Activated CD8-positive, alpha-beta T cell treated with anti-CD3 and anti-CD28 coated beads, Interleukin-2, amount 10 ng/mL, durations not matched to agents 7 days and 5 days (primary cell): ENCODE results near the gene CCDC40. TPM values are rescaled to one million over a fixed set of nuclear protein-coding genes. Genes with fewer than 3 reads are reported as not detected.

Source experiments
- ATAC-seq: fragments of 150-1000 bp; cut with Tn5 transposase; one replicate; pipeline ENCODE4 v1.10.0; 2021; ENCODE audit warnings: moderate library complexity
- CTCF ChIA-PET: fragments of 350-600 bp; sonication (Branson Sonifier 250); formaldehyde crosslinking; loops from one replicate; lab custom pipeline; 2021; ENCODE audit warnings: antibody characterized with exemption; lab: Charles Lee
- POLR2A ChIA-PET: fragments of 350-600 bp; sonication (Branson Sonifier 250); formaldehyde crosslinking; loops from one replicate; lab custom pipeline; 2021; ENCODE audit warnings: antibody characterized with exemption; lab: Charles Lee
- DNase-seq: peaks from one replicate; pipeline ENCODE4 v3.0.0-alpha.2; 2020
- H3K27ac Mint-ChIP-seq: one replicate; pipeline ENCODE4 v1.8.0; 2021; ENCODE audit warnings: mild to moderate bottlenecking, mixed read lengths
- H3K27me3 Mint-ChIP-seq: one replicate; pipeline ENCODE4 v1.8.0; 2021; ENCODE audit warnings: low read depth, mixed read lengths
- H3K36me3 Mint-ChIP-seq: one replicate; pipeline ENCODE4 v1.8.0; 2021; ENCODE audit warnings: low read depth, mixed read lengths
- H3K4me1 Mint-ChIP-seq: one replicate; pipeline ENCODE4 v1.8.0; 2021; ENCODE audit warnings: low read depth, mixed read lengths
- H3K4me3 Mint-ChIP-seq: one replicate; pipeline ENCODE4 v1.8.0; 2021; ENCODE audit warnings: mild to moderate bottlenecking, mixed read lengths
- H3K9me3 Mint-ChIP-seq: one replicate; pipeline ENCODE4 v1.8.0; 2022; ENCODE audit warnings: mixed read lengths; ENCODE audit not compliant: insufficient read depth
- total RNA-seq, 2 experiments: library from RNA; stranded (reverse); gene quantifications; one replicate each; pipeline ENCODE4 v1.2.3, GENCODE V29; 2021

Gene CCDC40
- total RNA-seq, 2 experiments from 2014 or later = not detected

DNA sequence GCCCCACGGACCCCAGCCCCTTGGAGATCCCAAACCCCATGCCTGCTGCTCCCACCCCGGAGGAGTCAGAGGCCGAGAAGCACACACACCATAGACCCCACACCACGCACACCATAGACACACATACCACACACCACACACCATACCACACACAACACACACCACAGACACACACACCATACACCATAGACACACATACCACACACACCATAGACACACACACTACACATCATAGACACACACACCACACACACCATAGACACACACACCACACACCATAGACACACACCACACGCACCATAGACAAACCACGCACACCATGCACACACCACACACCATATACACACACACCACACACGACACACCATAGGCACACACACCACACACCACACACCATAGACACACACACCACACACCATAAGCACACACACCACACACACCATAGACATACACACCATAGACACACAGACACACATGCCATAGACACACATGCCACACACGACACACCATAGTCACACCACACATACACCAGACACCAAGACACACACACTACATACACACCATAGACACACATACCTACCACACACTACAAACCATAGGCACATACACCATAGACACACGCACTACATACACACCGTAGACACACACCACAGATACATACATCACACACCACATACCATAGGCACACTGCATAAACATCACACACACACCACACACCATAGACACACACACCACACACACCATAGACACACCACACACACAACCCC is 12.1 kb upstream of the CCDC40 start:
- DNase-seq (no peak), ATAC-seq (peak; percentile 17)
- no peaks in the 10 kb centered on the region for H3K9me3 Mint-ChIP-seq
- no peaks in the 10 kb centered on the region for H3K27me3 Mint-ChIP-seq
- H3K36me3 Mint-ChIP-seq = no peaks in the 10 kb centered on the region
- ChIA-PET POLR2A (no interaction called here), CTCF (no interaction called here)
- no peak overlapping the region for H3K27ac Mint-ChIP-seq
- no peak overlapping the region for H3K4me3 Mint-ChIP-seq
- H3K4me1 Mint-ChIP-seq = no peaks in the 10 kb centered on the region

DNA sequence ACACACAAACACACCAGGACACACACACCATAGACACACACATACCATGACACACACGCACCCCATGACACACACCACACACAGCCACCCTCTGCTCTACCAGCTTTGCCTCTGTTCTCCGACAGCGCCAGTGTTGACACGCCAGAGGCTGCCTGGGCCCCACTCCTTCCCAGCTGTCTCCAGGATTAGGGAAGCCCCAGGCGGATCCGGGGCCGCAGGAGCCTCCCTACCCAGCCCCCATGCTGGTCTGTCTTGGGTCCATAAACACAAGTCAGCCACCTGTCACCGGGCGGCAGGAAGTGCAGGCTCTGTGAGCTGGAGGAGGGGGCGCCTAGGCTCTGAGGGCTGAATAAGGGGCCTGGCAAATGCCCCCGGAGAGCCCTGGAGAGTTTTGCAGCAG is 11.3 kb upstream of the CCDC40 start:
- ATAC-seq = no peak
- no peaks in the 10 kb centered on the region for H3K4me1 Mint-ChIP-seq
- no peaks in the 10 kb centered on the region for H3K36me3 Mint-ChIP-seq
- H3K4me3 Mint-ChIP-seq = no peak overlapping the region
- no peaks in the 10 kb centered on the region for H3K27me3 Mint-ChIP-seq
- ChIA-PET POLR2A (no interaction called here), CTCF (no interaction called here)
- no peak overlapping the region for H3K27ac Mint-ChIP-seq
- H3K9me3 Mint-ChIP-seq = no peaks in the 10 kb centered on the region
- DNase-seq = no peak

- DNase-seq (no peak), ATAC-seq (no peak)
- no peaks in the 10 kb centered on the region for H3K27me3 Mint-ChIP-seq
- CTCF ChIA-PET = no interaction called here
- no peaks in the 10 kb centered on the region for H3K4me1 Mint-ChIP-seq
- H3K9me3 Mint-ChIP-seq = no peaks in the 10 kb centered on the region
- no peak overlapping the region for H3K27ac Mint-ChIP-seq
- H3K4me3 Mint-ChIP-seq = no peak overlapping the region
- POLR2A ChIA-PET = interaction anchor here (0.6 kb wide), 1 partner anchor 31 kb away, joined by 3 read pairs; no protein-coding TSS in a partner anchor
- H3K36me3 Mint-ChIP-seq = no peaks in the 10 kb centered on the region
These were observed 10.6 kb upstream of the CCDC40 start for GRCh38 chr17:80025796-80026195.

DNA sequence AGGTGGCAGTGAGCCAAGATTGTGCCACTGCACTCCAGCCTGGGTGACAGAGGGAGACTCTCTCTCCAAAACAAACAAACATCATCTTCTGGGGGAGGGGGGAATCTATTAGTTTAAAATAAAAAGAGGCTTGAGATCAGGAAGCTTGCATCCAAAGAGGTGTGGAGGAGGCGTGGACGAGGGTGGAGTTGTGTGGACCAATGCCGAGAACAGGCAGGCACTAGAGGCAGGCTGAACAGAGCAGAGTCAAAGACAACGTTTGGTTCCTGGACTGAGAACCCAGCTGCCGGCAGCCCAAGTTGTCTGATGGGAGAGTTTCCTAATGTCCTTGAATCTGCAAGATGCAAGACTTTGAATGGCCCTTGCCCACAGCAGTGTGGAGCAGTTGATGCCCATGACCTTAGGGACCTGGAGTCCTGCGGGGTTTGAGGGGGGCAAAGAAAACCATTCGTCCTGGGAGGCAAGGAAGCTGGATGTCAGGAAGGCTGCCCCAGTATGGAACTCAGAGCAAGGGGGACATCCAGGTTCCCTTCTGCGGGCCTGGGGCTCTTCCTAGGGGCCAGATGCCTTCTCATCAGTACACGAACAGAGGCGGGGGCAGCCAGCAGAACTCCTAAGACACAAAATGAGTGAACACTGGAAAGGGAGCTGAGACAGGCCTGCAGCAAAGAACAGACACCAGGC is 9.9 kb upstream of the CCDC40 start:
- H3K27ac Mint-ChIP-seq = no peak overlapping the region
- ATAC-seq (no peak), DNase-seq (no peak)
- ChIA-PET CTCF (interaction anchor here (3.6 kb wide), 1 partner anchor 18 kb away, joined by 17 read pairs; no protein-coding TSS in a partner anchor), POLR2A (no interaction called here)
- no peaks in the 10 kb centered on the region for H3K36me3 Mint-ChIP-seq
- no peaks in the 10 kb centered on the region for H3K27me3 Mint-ChIP-seq
- H3K4me3 Mint-ChIP-seq = no peak overlapping the region
- H3K4me1 Mint-ChIP-seq = no peaks in the 10 kb centered on the region
- H3K9me3 Mint-ChIP-seq = no peaks in the 10 kb centered on the region

DNA sequence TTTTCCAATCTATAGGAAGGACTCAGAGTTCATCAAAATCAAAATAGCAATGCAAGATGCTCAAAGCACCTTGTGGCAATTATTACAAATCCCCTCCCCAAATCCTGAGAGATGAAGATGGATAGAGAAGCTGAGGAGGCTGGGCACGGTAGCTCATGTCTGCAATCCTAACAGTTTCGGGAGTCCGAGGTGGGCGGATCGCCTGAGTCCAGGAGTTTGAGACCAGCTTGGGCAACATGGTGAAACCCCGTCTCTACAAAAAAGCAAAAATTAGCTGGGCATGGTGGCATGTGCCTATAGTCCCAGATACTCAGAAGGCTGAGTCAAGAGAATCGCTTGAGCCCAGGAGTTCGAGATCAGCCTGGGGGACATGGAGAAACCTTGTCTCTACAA is 9.4 kb upstream of the CCDC40 start:
- H3K27ac Mint-ChIP-seq = no peak overlapping the region
- ChIA-PET POLR2A (no interaction called here), CTCF (interaction anchor here (3.6 kb wide), 1 partner anchor 19 kb away, joined by 17 read pairs; no protein-coding TSS in a partner anchor)
- DNase-seq (no peak), ATAC-seq (no peak)
- no peaks in the 10 kb centered on the region for H3K36me3 Mint-ChIP-seq
- no peaks in the 10 kb centered on the region for H3K4me1 Mint-ChIP-seq
- no peak overlapping the region for H3K4me3 Mint-ChIP-seq
- H3K27me3 Mint-ChIP-seq = no peaks in the 10 kb centered on the region
- no peaks in the 10 kb centered on the region for H3K9me3 Mint-ChIP-seq

GRCh38 chr17:80028030-80028429 is 8.4 kb upstream of the CCDC40 start:
- Mint-ChIP-seq H3K4me1 (no peaks in the 10 kb centered on the region), H3K36me3 (no peaks in the 10 kb centered on the region)
- CTCF ChIA-PET = interaction anchor here (0.7 to 3.6 kb wide), 2 partner anchors 20 to 73 kb away, joined by 3 to 17 read pairs; partner anchors contain the start of gene GAA

DNA sequence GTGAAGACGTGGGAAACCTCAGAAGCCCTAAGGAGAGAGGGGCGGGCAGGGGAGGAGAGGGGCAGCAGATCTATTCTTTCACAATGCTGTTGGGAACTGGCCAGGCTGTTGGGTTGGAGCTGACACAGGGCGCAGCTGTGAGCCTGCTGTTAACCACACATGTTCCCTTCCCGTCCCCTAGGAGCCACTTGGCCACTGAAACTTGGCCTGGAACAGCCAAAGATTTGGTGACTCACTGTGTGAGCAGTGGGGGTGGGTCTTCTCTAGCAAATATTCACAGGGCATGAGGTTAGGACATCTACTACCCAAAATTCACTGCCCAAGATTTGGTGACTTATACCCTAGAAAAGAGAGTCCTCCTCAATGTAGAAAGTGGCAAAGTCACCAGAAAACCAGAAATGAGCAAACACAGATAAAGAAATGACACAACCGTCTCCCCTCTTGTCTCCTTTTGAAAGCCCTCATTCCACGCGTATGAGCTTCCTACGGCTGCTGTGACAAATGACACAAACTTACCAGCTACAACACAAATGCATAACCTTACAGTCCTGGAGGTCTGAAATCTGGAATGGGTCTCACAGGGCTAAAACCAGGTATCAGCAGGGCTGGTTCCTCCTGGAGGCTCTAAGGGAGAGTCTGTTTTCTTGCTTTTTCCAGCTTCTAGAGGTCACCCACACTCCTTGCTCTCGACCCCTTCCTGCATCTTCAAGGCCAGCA is 7.0 kb upstream of the CCDC40 start:
- POLR2A ChIA-PET = no interaction called here
- no peak for ATAC-seq

More at GRCh38 chr17:80028030-80028429, 8.4 kb upstream of the CCDC40 start:
- ATAC-seq (no peak), DNase-seq (no peak)
- POLR2A ChIA-PET = no interaction called here
- Mint-ChIP-seq H3K4me3 (no peak overlapping the region), H3K27ac (no peak overlapping the region), H3K27me3 (peaks cover 3% of the 10 kb centered on the region), H3K9me3 (no peaks in the 10 kb centered on the region)

DNA sequence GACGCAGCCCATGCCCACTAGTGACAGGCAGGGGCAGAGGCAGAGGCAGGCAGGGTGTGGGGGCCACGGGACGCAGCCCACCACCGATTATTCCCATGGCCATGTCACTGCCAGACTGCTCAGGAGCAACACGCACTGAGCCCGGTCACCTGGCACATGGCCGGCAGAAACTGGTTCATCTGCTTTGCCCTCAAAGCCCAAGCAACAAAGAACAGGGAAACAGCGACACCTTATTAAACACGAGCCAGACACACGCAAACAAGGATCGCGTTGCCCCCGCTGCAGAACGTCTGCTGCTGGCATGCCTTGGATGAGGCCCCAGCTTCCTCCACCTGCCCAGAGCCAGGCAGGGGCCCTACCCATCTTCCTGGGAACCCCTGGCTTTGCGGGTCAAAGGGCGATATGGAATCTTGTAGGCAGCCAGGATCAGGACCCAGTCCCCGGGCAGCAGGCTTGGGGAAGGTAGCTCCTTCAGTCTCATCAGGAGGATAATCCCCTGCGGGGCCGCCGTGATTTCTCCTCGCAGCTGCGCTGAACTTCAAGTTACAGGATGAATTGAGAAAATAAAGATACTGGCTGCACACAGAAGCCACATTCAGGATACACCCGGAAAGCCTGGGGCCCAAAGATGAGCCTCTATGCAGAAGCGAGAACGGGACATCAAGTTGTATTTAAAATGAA is 5.6 kb upstream of the CCDC40 start:
- ChIA-PET POLR2A (no interaction called here), CTCF (no interaction called here)
- DNase-seq (no peak), ATAC-seq (no peak)
- no peak overlapping the region for H3K27ac Mint-ChIP-seq
- H3K9me3 Mint-ChIP-seq = no peaks in the 10 kb centered on the region
- no peak overlapping the region for H3K4me3 Mint-ChIP-seq
- peaks cover 9% of the 10 kb centered on the region for H3K4me1 Mint-ChIP-seq
- H3K27me3 Mint-ChIP-seq = peaks cover 21% of the 10 kb centered on the region
- no peaks in the 10 kb centered on the region for H3K36me3 Mint-ChIP-seq

More for the DNA sequence above, 7.0 kb upstream of the CCDC40 start:
- Mint-ChIP-seq H3K4me3 (no peak overlapping the region), H3K9me3 (no peaks in the 10 kb centered on the region), H3K36me3 (no peaks in the 10 kb centered on the region), H3K4me1 (no peaks in the 10 kb centered on the region), H3K27ac (no peak overlapping the region), H3K27me3 (peaks cover 12% of the 10 kb centered on the region)
- no peak for DNase-seq
- CTCF ChIA-PET = interaction anchor here (3.6 kb wide), 1 partner anchor 21 kb away, joined by 17 read pairs; no protein-coding TSS in a partner anchor

DNA sequence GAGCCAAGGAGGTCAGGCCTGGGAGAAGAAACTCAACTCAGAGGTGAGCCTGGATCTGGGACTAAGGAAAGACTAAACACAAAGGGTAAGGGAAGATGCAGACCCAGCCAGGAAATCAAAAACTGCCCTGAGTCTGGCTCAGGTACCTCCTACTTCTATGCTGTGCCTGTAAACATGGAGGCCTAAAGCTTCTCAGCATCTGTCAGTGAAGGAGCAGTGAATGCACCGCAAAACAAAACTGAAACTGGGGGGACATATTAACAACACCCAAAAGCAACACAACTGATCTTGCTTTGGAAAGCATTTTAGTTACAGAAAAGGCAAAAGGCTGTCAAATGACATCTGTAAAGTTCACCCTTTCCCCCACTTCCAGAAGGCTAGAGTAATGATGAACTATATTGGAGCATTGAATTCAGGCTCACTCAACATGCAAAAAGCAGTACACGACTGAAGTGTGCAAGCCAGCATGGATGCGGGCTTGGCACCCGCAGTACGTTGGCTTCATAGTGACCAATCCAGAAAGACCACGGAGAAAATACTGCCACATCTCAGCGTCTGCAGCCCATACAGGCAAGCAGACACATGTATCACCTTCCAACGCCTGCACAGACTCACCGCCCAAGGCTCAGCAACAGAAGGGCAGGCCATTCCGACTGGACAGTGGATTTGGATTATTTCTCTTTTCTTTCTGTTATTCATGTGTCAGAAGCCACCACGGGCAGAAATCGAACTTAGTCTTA is 4.6 kb upstream of the CCDC40 start:
- ChIA-PET POLR2A (no interaction called here), CTCF (interaction anchor here (2.0 to 3.8 kb wide), 2 partner anchors 23 to 69 kb away, joined by 6 to 20 read pairs; partner anchors contain the start of gene GAA)
- DNase-seq (no peak), ATAC-seq (no peak)
- no peaks in the 10 kb centered on the region for H3K36me3 Mint-ChIP-seq
- H3K4me3 Mint-ChIP-seq = no peak overlapping the region
- peaks cover 12% of the 10 kb centered on the region for H3K4me1 Mint-ChIP-seq
- no peak overlapping the region for H3K27ac Mint-ChIP-seq
- H3K27me3 Mint-ChIP-seq = peaks cover 23% of the 10 kb centered on the region
- H3K9me3 Mint-ChIP-seq = no peaks in the 10 kb centered on the region

DNA sequence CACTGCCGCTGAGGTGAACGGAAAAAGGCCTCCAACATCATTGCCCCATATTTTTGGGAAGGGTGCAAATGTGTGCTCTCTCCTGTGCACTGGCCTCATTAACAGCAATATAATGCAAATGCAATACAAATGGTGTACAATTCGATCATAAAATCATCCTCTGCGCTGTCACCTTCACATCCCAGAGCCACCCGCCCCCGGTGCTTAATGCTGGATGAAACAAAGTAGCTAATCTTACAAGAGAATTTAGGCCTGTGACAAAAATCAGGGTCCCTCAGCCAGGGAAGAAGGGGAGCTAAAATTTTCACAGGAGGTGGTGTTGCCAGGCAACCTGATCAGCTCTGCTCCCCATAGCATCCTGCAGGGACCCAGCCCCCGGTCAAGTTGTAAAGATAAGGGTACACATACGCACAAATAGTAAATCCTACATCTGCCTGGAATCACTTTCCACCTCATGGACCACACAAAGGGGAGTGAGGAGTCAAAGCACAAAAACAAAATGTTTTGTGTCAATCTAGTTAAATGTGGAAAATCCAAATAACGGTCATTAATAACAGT is 3.7 kb upstream of the CCDC40 start:
- H3K4me3 Mint-ChIP-seq = no peak overlapping the region
- no peaks in the 10 kb centered on the region for H3K36me3 Mint-ChIP-seq
- no peaks in the 10 kb centered on the region for H3K9me3 Mint-ChIP-seq
- ChIA-PET CTCF (interaction anchor here (2.0 to 3.8 kb wide), 3 partner anchors 24 to 69 kb away, joined by 6 to 20 read pairs (median 6); partner anchors contain the start of gene GAA), POLR2A (no interaction called here)
- no peak for ATAC-seq
- H3K4me1 Mint-ChIP-seq = peaks cover 14% of the 10 kb centered on the region
- no peak overlapping the region for H3K27ac Mint-ChIP-seq
- peaks cover 28% of the 10 kb centered on the region for H3K27me3 Mint-ChIP-seq
- DNase-seq = no peak
